ENCODE results near the gene PPP6R3.
"Not testable (repeated sequence)": the region's sequence is repeated elsewhere in the genome, so short reads cannot be mapped to it uniquely, and the experiment has no call there.

Gene PPP6R3

DNA sequence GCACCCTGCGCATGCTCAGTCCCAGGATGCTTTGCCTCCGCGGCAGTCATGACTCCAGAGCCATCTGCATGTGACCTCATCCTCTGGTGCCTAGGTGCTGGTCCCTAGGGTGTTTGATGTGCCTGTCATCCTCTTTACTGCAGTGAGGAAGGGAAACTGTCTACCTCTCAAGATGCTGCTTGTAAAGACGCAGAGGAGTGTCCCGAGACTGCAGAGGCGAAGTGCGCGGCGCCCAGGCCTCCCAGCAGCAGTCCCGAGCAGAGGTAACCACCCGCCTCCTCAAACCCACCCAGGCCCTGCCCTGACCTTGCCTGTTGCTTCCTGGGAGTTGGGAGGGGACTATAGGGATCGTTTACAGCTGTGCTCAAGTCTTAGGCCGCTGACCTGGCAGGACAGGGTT lies 149.2 kb downstream of the PPP6R3 start:
- DNase-seq (ENCODE audit: low spot score) = no peak

DNA sequence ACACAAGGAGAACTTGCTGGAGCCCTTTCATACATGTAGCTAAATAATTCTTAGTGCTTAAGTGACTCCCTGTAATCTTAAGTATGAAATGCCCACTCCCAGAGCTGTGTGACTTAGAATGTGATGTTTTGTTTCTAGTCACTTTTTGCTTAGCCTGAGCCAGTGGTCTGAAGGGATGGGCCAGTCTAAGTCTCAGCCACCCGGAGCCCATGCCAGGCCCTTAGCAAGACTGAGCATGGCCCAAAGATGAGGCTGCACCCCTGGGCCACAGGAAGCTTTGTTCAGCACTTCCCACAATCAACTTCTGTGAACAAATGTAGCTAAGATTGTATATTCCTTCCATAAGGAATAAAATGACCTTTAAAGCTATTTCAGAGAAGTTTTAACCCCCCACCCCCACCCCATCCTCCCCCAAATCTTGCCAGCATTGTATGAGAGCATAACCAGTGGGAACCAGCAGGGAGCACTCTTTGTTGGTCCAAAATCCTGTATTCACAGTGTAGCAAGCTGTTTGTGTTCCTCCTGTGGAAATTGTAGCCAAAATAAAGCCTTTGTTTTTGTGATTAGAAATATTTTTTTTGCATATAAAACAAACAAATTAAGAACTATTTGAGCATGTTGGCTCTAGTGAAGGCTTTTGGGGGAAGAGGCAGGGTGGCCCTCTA lies 150.0 kb downstream of the PPP6R3 start:
- no peak for DNase-seq (ENCODE audit: low spot score)

DNA sequence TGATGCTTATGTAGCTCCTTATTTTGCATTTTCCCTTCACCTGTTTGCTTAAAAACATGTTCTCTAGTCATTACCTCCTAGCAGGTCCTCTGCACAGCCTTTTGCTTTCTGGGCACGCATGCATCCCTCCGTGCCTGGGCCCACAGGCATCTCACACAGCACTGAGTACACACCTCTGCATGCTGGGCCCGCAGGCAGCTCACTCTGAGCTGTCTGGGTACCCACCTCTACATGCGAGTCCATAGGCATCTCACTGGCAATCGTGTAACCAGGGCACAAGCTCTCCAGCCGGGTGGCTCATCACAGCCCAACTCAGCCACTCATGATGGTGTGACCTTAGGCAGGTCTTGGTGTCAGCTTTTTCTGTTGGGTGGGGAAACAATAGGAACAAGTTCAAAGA lies 155.1 kb downstream of the PPP6R3 start:
- DNase-seq (ENCODE audit: low spot score) = no peak

DNA sequence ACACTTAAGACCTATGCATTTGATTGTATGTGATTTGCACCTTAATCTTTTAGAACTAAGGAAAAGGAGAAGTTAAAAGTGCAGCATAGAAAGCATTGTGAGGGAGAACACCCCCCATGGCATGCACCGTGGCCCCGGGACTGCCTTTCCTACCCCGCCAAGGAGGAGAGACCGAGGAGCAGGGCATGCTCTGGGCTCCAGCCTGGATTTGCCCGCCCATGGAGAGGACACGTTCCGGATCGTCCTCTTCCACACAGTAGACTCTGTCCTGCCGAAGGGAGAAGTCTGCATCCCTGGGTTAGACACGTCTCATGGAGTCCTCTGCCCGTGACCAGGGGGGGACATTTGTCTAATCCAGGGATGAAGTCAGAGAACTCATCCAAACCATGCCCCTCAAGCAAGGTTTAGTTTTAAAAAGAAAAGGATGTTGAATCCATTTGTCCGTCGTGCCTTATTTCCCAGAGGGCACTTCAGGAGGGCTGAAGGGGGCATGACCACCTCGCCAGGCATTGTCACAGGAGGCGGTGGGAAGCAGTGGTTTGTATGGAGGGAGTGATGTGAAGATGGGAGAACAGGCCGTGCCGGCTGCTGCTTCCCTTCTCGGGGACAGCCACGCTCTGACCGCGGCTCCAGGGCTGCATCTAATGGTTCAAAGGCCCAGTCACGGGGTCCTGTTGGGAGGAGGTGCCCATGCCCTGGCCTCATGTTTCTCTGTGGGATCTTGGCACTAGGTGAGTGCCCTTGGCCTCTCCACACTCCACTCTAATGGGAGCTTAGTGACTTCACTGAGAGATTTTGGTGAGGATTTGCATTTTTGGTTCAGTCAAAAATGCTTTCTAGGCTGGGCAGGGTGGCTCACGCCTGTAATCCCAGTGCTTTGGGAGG lies 157.6 kb downstream of the PPP6R3 start:
- no peak for DNase-seq (ENCODE audit: low spot score)

DNA sequence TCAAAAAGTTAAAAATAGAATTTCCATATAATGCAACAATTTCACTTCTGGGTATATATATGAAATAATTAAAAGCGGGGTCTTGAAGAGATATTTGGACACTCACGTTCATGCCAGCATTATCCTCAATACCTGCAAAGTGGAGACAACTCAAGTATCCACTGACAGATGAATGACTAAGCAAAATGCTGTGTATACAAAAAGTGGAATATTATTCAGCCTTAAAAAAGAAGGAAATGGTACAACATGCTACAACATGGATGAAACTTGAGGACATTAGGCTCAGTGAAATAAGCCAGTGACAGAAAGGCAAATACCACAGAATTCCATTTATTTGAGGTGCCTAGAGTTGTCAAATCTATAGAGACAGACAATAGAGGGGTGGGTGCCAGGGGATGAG lies 161.3 kb downstream of the PPP6R3 start:
- no peak for DNase-seq (ENCODE audit: low spot score)

DNA sequence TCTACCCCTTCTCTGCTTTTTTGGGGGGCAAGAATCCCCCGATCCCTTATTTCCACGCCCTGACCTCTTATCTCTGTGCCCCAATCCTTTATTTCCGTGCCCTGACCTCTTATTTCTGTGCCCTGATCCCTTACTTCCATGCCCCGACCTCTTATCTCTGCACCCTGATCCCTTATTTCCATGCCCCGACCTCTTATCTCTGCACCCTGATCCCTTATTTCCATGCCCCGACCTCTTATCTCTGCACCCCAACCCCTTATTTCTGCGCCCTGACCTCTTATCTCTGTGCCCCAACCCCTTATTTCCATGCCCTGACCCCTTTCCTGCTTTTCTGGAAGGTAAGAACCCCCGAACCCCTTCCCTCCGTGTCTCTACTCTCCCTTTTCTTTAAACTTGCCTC lies 163.2 kb downstream of the PPP6R3 start:
- DNase-seq (ENCODE audit: low spot score) = not testable (repeated sequence)

DNA sequence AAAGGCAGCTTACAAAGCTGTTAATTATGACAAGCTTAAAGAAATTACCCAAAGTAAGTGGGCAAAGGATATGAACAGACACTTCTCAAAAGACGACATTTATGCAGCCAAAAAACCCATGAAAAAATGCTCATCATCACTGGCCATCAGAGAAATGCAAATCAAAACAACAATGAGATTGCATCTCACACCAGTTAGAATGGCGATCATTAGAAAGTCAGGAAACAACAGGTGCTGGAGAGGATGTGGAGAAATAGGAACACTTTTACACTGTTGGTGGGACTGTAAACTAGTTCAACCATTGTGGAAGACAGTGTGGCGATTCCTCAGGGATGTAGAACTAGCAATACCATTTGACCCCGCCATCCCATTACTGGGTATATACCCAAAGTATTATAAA lies 164.5 kb downstream of the PPP6R3 start:
- DNase-seq (ENCODE audit: low spot score) = not testable (repeated sequence)

DNA sequence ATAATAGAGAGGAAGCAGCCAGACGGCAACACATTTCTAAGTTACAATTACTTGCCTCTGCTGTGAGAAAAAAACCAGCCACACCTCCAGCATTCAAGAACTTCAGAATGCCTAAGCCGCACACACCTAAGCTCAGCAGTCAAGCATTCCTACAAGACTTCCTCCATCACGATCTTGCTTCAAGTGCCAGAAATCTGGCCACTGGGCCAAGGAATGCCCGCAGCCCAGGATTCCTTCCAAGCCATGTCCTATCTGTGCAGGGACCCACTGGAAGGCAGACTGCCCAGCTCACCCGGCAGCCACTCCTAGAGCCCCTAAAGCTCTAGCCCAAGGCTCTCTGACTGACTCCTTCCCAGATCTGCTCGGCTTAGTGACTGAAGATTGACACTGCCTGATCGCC lies 165.7 kb downstream of the PPP6R3 start:
- DNase-seq (ENCODE audit: low spot score) = not testable (repeated sequence)

DNA sequence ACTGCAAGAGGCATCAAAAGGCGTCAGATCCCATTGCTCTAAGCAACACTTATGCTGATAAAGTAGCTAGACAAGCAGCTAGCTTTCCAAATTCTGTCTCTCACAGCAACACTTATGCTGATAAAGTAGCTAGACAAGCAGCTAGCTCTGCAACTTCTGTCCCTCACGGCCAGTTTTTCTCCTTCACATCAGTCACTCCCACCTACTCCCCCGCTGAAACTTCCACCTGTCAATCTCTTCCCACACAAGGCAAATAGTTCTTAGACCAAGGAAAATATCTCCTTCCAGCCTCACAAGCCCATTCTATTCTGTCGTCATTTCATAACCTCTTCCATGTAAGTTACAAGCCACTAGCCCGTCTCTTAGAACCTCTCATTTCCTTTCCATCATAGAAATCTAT lies 168.3 kb downstream of the PPP6R3 start:
- DNase-seq (ENCODE audit: low spot score) = not testable (repeated sequence)

DNA sequence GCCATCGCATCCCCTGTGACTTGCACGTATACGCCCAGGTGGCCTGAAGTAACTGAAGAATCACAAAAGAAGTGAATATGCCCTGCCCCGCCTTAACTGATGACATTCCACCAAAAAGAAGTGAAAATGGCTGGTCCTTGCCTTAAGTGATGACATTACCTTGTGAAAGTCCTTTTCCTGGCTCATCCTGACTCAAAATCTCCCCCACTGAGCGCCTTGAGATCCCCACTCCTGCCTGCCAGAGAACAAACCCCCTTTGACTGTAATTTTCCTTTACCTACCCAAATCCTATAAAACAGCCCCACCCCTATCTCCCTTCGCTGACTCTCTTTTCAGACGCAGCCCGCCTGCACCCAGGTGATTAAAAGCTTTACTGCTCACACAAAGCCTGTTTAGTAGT lies 171.8 kb downstream of the PPP6R3 start:
- DNase-seq (ENCODE audit: low spot score) = not testable (repeated sequence)

DNA sequence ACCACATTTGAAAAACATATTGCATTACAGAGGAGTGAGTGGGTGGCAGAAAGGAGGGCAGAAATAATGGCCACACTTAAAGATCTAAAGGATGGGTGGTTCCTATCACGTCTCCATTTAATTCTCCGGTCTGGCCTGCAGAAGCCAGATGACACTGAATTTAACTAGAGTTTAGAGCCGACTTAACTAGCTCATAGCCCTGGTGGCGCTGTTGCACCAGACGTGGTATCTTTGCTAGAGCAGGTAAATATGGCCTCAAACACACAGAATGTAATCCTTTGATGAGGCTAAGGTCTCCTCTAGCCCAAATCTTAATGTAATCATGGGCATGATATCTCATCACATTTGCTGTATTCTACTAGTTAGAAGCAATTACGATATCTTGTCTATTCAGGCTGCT lies 172.2 kb downstream of the PPP6R3 start:
- peak; percentile 94 for DNase-seq (ENCODE audit: low spot score)

DNA sequence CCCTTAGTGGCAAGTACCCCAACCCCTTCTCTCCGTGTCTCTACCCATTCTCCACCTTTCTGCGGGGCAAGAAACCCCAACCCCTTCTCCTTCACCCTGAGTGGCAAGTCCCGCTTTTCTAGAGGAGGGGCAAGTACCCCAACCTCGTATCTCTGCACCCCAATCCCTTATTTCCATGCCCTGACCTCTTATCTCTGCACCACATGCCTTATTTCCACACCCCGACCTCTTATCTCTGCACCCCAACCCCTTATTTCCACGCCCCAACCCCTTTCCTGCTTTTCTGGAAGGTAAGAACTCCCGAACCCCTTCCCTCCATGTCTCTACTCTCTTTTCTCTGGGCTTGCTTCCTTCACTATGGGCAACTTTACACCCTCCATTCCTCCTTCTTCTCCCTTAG lies 174.1 kb downstream of the PPP6R3 start:
- DNase-seq (ENCODE audit: low spot score) = not testable (repeated sequence)

DNA sequence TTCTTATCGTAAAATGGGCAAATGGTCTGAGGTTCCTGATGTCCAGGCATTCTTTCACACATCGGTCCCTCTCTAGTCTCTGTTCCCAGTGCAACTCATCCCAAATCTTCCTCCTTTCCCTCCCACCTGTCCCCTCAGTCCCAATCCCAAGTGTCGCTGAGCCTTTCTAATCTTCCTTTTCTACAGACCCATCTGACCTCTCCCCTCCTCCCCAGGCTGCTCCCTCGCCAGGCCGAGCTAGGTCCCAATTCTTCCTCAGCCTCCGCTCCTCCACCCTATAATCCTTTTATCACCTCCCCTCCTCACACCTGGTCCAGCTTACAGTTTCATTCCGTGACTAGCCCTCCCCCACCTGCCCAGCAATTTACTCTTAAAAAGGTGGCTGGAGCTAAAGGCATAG lies 174.6 kb downstream of the PPP6R3 start:
- not testable (repeated sequence) for DNase-seq (ENCODE audit: low spot score)

DNA sequence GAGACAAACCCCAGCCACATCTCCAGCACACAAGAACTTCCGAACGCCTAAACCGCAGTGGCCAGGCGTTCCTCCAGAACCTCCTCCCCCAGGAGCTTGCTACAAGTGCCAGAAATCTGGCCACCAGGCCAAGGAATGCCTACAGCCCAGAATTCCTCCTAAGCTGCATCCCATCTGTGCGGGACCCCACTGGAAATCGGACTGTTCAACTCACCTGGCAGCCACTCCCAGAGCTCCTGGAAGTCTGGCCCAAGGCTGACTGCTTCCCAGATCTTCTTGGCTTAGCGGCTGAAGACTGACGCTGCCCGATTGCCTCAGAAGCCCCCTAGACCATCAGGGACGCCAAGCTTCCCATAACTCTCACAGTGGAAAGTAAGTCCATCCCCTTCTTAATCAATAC lies 175.3 kb downstream of the PPP6R3 start:
- DNase-seq (ENCODE audit: low spot score) = not testable (repeated sequence)

DNA sequence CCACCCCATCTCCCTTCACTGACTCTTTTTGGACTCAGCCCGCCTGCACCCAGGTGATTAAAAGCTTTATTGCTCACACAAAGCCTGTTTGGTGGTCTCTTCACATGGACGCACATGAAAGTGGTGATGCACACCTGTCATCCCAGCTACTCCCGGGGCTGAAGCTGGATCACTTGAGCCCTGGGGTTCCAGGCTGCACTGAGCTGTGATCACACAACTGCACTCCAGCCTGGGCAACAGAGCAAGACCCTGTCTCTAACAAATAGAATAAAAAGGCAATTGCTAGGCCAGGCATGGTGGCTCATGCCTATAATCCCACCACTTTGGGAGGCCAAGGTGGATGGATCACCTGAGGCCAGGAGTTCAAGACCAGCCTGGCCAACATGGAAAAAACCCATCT lies 178.8 kb downstream of the PPP6R3 start:
- DNase-seq (ENCODE audit: low spot score) = not testable (repeated sequence)

DNA sequence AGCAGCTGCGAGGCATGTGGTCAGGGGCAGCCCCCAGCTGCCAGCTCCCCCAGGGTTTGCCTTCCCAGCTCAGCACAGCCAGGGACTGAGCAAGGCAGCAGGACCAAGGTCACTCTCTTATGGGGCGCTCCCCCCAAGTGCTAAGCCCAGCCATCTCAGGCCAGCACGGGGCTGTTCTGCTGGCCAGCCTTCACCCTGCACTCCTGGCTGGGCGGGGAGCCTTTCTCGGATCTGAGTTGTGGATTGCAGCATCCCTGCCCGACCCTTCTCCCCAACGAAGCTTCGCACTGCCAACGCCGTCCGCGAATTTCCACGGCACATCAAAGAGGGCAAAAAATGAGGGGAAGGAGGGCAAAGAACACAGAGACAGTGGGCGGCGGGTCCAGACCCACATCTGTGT lies 181.3 kb downstream of the PPP6R3 start:
- DNase-seq (ENCODE audit: low spot score) = no peak

DNA sequence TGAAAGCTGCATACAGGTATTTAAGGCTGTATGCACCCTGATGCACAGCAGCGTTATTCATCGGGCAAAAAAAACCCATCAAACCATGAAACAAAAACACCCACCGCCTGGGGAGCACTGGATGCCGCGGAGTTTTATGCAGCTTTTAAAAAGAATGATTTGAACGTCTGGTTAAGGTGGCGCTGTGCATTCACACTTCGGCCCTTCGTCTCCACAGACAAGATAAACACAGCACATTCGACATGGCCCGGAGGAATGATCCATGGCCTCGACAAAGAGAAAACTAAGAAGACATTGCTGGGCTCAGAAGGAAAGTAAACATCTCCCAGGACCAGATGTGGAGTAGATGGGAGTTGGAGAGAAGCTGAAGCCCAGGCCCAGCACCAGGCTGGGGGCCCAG lies 183.0 kb downstream of the PPP6R3 start:
- DNase-seq (ENCODE audit: low spot score) = no peak

DNA sequence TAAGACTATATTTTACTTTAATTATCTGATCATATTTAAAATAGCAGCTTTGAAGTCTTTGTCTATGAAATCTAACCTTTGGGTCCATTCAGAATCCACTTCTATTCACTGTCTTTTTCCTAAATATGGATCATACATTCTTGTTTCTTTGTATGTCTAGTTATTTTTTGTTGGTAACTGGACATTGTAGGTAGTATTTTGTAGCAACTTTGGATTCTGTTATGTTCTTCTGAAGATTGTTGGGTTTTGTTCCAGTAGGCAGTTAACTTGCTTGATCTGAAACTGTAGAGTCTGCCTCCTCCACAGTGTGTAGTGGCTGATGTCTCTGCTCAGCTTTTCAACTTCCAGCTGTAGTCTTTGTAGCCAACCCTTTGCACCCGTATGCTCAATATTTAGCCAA lies 186.3 kb downstream of the PPP6R3 start:
- DNase-seq (ENCODE audit: low spot score) = no peak

DNA sequence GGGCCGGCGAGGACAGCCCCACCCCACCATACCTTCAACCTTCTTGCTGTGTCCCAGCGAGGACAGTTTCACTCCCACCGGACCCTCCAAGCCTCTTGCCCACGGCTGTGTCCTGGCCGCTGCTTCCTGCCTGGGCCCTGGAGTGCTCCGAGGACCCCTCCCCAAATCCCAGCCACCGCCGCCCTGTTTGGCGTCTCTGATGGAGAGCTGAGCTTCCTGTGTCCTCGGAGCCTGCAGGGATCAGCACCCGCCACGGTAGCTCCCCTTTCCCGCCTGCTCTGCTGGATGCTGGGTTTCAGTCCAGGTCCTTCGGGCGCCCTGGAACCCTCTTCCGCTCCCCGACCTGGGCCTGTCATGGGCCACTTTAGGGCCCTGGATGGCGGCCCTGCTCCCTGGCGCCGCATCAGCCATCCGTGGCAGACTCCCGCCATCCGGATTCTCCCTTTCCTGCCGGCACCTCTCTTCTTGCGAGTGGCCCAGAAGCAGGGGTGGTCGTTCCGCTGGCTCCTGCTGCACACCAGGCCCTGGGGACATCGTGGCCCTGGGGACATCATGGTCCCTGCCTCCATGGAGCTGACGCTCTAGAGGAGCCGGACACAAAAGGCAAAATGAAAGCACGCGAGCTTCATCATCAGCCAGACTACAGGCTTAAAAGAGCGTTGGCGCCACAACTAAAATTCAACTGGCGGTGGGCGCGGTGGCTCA lies 189.5 kb downstream of the PPP6R3 start:
- DNase-seq (ENCODE audit: low spot score) = no peak

DNA sequence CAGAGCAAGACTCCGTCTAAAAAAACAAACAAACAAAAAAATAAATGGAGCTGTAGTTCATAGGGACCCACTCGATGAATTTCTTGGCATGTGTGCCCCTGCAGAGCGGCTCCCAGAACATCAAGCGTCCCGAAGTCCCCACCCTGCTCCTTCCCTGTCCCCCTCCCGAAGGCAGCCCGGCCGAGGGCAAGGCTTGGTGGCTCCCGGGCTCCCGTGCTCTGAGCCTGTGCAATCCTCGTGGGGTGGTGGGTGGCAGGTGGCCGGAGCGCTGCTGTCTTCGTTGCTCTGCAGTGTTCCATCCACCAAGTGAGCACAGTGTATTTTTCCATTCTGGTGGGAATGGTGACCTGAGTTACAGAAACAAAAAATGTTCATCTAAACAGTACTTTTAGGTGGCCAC lies 190.2 kb downstream of the PPP6R3 start:
- DNase-seq (ENCODE audit: low spot score) = no peak

DNA sequence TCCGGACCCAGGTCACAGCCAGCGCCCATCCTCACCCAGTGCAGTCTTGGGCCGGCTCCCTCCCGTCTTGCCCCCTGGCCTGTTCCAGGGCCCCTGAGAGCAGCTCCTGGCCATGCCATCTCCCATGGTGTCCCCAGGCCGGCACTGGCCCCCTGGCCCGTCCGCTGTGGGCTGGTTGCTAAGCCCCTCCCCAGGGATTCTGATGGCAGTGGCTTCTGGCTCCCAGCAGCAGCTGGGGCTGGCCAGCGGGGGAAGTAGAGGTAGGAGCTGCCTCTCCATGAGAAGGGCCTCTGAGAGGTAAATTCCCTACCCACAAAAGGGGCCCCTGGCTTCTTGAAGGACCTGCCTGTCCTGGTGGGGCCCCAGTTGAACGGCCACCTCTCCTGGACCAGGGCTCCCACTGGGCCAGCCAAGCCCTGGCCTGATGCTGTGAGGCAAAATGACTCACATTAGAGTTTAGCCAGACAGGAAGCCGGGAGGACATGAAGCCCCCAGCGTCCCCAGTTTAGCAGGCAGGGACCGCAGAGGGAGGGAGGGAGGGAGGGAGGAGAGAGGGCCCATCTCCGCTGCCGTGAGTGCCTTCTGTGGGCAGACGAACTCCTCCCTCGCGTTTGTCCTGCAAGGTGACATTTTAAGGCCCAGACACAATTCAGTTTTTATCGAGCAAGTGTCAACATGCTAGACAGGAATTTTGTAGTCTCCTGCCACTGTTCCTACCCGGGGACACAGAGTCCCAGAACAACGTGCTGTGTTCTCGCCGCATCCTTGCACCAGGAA lies 190.8 kb downstream of the PPP6R3 start:
- DNase-seq (ENCODE audit: low spot score) = no peak

Data from SW480 (cell line).